Esophagus squamous epithelium (tissue), 4 donors: ENCODE results near the gene MED10.

Experiments
- POLR2A ChIP-seq, 4 donors: fragments of 450-650 bp; IDR thresholded peaks; one replicate each; pipeline ENCODE4 v1.6.1; 2017; ENCODE audit warnings: antibody characterized with exemption in 4 of 4, mild to moderate bottlenecking in 4 of 4, moderate library complexity in 3 of 4
- TF ChIP-seq, protein P1 (sequence below), 6 experiments: fragments of 450-650 bp in 4 of 6; fragments of 200-600 bp in 2 of 6; sonication (generic) in 2 of 6; IDR thresholded peaks; one replicate each; pipeline ENCODE4 v1.5.1; 2016 to 2019; ENCODE audit warnings: antibody characterized with exemption in 6 of 6, mild to moderate bottlenecking in 4 of 6, moderate library complexity in 4 of 6

DNA sequence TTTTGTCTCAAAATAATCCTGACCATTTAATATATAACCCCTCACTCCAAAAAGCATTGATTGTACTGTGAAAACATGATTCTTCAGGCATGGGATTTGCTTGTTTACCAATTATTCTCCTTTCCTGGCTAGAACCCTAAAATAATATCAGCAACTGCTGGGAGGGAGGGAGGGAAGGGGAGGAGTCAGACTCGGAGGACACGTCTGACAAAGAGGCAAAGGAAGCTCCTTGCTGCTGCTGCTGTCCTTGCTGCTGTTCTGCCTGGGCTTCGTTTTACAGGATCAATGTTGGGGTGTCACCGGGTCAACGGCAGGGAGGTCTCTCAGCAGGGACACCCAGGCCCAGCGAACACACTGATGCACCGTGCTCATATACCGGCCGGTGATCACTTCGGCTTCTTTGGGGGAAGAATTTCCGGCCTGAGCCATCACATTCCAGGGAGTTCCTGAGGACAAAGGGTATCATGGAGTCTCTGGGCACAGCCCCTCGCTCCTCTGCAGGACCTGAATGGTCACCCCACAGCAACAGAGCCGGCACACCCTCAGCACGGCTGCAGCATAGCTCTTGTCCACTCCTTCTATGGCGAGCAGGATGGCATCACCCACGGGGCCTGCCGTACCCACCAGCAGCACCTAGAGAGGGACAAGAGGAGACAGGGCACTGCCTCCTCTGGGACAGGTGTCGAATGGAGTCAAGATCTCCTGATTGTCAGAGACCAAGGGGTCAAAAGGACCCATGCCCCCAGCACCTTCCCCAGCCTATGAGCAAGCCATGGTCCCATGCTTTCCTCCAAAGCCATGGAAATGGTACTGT, 27.9 kb downstream of the MED10 start:
- TF ChIP-seq, protein P1, sequence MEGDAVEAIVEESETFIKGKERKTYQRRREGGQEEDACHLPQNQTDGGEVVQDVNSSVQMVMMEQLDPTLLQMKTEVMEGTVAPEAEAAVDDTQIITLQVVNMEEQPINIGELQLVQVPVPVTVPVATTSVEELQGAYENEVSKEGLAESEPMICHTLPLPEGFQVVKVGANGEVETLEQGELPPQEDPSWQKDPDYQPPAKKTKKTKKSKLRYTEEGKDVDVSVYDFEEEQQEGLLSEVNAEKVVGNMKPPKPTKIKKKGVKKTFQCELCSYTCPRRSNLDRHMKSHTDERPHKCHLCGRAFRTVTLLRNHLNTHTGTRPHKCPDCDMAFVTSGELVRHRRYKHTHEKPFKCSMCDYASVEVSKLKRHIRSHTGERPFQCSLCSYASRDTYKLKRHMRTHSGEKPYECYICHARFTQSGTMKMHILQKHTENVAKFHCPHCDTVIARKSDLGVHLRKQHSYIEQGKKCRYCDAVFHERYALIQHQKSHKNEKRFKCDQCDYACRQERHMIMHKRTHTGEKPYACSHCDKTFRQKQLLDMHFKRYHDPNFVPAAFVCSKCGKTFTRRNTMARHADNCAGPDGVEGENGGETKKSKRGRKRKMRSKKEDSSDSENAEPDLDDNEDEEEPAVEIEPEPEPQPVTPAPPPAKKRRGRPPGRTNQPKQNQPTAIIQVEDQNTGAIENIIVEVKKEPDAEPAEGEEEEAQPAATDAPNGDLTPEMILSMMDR (IDR thresholded peaks at IDR 0.05) = no peak
- no peak for TF ChIP-seq POLR2A (IDR thresholded peaks at IDR 0.05)
